Measurements from ENCODE around the gene CSRNP3.

Gene CSRNP3

DNA sequence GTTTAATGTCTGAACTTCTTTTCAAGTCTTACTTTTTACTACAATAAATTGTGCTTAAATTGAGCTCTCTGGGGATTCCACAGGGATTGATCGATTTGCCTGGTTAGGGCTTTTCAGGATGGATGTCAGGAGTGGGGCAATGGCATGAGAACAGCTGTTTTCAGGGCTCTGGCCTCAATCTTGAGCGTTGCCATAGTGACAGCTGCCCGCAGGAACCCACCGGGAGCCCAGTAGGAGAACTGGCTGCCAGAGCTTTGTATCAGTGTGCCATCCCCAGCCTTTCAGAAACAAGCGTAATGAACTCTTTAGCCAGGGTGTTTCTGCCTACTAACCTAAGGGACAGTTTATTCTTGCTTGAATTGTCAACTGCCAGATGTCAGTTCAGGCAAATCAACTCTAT lies 231.0 kb downstream of the CSRNP3 start:
- TF ChIP-seq, protein P1, sequence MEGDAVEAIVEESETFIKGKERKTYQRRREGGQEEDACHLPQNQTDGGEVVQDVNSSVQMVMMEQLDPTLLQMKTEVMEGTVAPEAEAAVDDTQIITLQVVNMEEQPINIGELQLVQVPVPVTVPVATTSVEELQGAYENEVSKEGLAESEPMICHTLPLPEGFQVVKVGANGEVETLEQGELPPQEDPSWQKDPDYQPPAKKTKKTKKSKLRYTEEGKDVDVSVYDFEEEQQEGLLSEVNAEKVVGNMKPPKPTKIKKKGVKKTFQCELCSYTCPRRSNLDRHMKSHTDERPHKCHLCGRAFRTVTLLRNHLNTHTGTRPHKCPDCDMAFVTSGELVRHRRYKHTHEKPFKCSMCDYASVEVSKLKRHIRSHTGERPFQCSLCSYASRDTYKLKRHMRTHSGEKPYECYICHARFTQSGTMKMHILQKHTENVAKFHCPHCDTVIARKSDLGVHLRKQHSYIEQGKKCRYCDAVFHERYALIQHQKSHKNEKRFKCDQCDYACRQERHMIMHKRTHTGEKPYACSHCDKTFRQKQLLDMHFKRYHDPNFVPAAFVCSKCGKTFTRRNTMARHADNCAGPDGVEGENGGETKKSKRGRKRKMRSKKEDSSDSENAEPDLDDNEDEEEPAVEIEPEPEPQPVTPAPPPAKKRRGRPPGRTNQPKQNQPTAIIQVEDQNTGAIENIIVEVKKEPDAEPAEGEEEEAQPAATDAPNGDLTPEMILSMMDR (IDR thresholded peaks at IDR 0.05) = no peak
- TF ChIP-seq ZFX (IDR thresholded peaks at IDR 0.05; ENCODE audit: borderline replicate concordance) = no peak
- no peak overlapping the region for H3K27ac ChIP-seq

DNA sequence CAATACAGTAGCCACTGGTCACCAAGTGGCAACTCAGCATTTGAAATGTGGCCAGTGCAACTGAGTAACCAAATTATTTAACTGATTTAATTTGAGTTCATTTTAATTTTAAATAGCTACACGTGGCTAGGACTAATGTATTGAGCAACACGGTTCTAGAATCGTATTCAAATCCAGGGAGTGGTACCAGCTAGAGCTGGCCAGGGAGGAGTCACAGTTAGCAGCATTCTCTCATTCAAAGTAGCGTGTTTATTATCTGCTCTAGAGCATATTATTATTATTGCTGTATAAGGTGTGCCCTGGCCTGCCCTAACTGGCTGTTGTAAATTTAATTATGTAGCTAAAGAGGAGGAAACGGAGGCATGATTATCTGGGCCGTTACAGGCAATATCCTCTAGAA lies 231.6 kb downstream of the CSRNP3 start:
- no peak for TF ChIP-seq ZFX (IDR thresholded peaks at IDR 0.05; ENCODE audit: borderline replicate concordance)
- TF ChIP-seq, protein P1 (IDR thresholded peaks at IDR 0.05) = no peak

DNA sequence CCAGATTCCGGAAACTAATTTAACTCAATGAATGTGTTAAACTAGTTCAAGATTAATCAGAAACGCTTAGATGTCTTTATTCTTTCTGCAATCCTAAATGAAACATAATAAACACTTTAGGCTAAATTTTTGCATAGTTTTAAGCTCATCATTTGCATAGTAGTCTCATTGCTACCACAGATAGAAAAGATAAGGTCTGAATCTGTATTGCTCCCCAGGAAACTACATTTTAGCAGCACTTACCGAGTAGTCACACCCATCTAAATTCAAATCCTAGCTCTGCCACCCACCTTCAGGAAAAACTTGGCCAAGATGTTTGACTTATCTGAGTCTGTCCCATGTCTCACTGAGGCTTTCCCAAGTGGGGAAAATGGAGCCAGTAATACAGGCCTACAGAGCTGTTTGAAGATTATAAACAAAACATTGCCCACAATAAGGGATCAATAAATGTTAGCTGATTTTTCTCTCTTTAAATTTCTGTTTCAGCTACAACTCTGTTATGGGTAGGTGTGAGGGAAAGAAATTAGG lies 237.5 kb downstream of the CSRNP3 start:
- TF ChIP-seq, protein P1 (IDR thresholded peaks at IDR 0.05) = no peak
- no peak for TF ChIP-seq ZFX (IDR thresholded peaks at IDR 0.05; ENCODE audit: borderline replicate concordance)
- no peak overlapping the region for H3K27ac ChIP-seq

More for the DNA sequence above, 231.6 kb downstream of the CSRNP3 start:
- no peak overlapping the region for H3K27ac ChIP-seq

DNA sequence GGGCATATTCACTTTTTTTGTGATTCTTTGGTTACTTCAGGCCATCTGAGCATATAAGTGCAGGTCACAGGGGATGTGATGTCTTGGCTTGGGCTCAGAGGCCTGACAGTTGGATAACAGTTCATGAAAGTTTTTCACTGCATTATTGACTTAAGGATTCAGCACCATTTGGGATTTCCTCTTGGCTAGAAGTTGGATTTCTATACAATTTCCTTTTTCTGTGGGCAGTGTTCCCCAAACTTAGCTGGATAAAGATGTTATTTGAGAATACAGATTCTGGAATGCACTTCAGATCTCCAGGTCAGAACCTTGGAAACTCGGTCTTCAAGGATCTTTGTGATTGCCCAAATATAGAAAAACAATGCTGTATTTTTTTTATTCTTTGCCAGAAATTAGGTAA lies 246.6 kb downstream of the CSRNP3 start:
- TF ChIP-seq, protein P1 (IDR thresholded peaks at IDR 0.05) = no peak
- no peak for TF ChIP-seq ZFX (IDR thresholded peaks at IDR 0.05; ENCODE audit: borderline replicate concordance)
- no peak overlapping the region for H3K27ac ChIP-seq

DNA sequence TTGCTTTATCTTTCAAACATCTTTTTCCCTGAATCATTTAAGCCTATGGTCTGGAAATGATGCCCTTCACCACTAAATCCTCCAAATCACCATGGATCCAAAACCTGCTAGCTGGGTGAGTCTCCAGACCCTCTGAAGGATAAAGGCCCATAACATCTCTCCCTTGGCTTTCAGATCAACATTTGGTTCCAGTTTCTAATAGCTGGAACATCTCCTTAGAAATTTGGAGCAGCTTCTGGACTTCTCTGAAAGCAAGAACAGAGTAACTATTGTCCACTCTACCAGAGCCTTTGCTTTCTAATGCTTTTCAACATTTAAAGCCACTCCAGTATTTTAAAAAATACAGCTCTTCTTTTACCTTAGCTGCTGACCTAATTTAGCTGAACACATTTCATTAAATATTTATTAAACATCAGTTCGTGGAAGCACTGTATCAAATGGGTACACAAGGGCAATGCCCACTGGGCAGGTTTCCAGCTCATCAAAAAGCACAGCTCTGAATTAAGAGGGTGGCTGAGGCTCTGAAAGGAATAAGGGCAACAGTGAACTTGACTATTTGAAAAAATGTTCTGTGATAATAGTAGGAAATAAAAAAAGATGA lies 249.2 kb downstream of the CSRNP3 start:
- no peak overlapping the region for H3K27ac ChIP-seq
- TF ChIP-seq, protein P1 (IDR thresholded peaks at IDR 0.05) = no peak
- TF ChIP-seq ZFX (IDR thresholded peaks at IDR 0.05; ENCODE audit: borderline replicate concordance) = no peak

DNA sequence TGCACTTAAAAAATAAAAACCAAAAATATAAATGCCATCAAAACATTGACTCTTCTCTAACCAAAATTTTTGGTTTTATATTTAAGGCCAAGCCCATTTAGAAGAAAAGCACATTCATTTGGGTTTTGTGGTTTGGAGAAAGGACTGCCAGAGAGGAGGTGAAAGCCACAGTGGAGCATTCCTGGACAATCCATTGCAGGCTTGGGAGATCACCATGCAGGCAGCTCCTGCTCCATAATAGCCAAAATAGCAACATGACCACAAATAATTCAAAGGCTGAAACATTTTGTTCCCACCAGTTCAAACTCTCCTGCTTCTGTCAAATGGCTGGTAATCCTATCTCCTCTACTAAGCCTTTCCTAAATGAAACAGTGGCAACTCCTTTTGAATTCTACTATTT lies 251.0 kb downstream of the CSRNP3 start:
- TF ChIP-seq, protein P1 (IDR thresholded peaks at IDR 0.05) = no peak
- no peak for TF ChIP-seq ZFX (IDR thresholded peaks at IDR 0.05; ENCODE audit: borderline replicate concordance)
- no peak overlapping the region for H3K27ac ChIP-seq

DNA sequence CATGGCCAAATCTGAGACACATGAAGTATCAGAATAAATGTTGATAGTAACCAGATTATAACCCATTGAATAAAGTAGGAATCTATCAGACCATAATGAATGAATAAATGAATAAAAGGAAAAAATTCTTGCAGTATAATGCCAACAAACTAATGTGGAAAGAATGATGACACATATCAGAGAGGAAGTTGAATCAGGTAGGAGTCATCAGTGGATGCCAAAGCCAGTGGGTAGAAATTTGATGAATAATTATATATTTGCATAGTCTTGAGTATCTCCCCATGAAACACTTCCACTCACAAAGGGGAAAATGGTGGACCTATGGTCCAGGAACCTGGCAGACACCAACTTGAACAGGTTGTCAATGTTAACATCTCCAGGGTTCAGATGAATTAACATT lies 255.9 kb downstream of the CSRNP3 start:
- H3K27ac ChIP-seq = no peak overlapping the region
- TF ChIP-seq, protein P1 (IDR thresholded peaks at IDR 0.05) = no peak
- no peak for TF ChIP-seq ZFX (IDR thresholded peaks at IDR 0.05; ENCODE audit: borderline replicate concordance)

All from 22Rv1 (cell line).